DND-41 (cell line): ENCODE results near the gene RPL14.

Experiments
- EZH2 ChIP-seq: IDR thresholded peaks from 3 replicates; pipeline ENCODE4 v1.6.1; 2012; ENCODE audit warnings: borderline replicate concordance, low read depth, mild to moderate bottlenecking, moderate library complexity, low read length, inconsistent platforms; ENCODE audit not compliant: severe bottlenecking
- TF ChIP-seq, protein P1 (sequence below): IDR thresholded peaks from 2 replicates; pipeline ENCODE4 v1.5.1; 2012; ENCODE audit warnings: borderline replicate concordance, low read length, moderate library complexity, mild to moderate bottlenecking; ENCODE audit not compliant: poor library complexity, severe bottlenecking; ENCODE audit errors: extremely low read depth

DNA sequence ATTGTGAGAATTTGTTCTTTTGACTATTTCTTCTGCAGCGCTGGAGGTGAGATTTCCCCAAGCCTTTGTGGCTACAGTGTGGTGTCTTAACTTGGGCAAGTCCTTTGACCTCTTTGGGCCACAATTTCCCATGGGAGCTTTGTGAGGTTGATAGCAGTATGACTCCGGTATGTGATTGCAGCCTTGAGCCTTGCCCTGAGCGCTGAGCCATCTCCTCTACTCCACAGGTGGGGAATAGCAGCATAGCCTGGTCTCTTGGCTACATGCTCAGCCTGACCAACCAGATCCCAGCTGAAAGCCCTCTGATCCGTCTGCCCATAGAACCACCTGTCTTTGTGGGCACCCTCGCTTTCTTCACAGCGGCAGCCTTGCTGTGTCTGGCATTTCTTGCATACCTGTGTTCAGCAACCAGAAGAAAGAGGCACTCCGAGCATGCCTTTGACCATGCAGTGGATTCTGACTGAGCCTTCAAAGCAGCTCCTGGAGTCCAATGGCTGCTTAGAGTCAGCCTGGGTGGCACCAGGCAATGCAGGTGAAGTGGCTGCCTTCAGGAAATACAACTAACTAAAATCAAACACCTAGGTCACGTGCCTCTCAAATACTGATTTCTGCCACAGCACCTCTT, 30.0 kb upstream of the RPL14 start:
- TF ChIP-seq, protein P1, sequence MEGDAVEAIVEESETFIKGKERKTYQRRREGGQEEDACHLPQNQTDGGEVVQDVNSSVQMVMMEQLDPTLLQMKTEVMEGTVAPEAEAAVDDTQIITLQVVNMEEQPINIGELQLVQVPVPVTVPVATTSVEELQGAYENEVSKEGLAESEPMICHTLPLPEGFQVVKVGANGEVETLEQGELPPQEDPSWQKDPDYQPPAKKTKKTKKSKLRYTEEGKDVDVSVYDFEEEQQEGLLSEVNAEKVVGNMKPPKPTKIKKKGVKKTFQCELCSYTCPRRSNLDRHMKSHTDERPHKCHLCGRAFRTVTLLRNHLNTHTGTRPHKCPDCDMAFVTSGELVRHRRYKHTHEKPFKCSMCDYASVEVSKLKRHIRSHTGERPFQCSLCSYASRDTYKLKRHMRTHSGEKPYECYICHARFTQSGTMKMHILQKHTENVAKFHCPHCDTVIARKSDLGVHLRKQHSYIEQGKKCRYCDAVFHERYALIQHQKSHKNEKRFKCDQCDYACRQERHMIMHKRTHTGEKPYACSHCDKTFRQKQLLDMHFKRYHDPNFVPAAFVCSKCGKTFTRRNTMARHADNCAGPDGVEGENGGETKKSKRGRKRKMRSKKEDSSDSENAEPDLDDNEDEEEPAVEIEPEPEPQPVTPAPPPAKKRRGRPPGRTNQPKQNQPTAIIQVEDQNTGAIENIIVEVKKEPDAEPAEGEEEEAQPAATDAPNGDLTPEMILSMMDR, result no peak
- no peak for TF ChIP-seq EZH2
